ENCODE results near the gene DOCK9. TPM values are rescaled to one million over a fixed set of nuclear protein-coding genes. Genes with fewer than 3 reads are reported as not detected.

DOCK9 gene
- total RNA-seq, 1 donor from 2014 or later: 97.3 TPM

DNA sequence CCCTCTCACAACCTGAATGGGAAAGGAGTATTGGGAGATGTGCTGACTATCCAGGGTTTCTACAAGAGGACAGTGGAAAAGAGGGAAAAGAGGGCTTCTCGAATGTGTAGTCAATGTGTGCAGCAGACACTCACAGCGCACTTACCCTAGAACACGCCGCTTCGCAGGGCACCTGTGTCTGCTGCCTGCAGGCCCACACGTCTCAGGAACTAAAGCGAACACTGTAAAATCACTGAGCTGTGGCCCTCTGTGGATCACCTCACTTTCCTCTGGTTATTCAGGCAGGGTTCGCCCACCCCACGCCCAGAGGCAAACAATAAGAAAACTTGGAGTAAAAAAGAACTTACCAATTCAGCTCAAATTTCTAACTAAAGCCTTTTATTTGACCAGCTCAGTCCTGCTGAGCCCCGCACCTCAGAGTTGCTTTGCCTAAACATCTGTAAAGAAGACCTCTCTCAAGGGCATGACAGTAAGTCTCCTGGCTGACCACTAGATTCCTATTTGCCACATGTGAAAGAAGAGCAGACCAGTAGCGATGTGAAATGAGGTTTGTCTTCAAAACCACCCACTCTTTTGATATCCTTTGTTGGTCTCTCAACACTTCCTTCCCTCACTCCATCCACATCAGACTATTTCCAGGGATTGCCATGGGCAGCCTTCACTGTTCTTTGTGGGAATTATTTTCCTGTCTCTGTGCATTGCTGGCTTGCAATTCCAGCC, 19.3 kb upstream of the DOCK9 start:
- no peak for ATAC-seq

DNA sequence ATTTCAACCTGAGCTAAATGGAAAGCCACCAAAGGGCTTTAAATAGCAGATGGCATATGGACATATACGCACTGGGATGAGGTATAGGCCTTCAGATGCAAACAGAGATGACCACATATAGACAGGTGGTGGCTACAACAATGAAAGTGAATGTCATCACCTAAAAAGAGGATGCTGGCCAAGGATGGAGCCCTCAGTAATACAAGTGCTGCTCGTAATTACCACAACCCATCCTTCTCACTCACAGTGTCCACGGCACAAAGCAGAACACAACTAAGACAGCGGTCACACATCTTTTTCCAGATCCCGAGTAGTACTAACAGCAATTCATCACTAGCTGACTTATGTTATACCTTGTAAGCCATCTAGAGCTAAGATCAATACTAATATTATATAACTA, 18.2 kb upstream of the DOCK9 start:
- no peak for ATAC-seq

DNA sequence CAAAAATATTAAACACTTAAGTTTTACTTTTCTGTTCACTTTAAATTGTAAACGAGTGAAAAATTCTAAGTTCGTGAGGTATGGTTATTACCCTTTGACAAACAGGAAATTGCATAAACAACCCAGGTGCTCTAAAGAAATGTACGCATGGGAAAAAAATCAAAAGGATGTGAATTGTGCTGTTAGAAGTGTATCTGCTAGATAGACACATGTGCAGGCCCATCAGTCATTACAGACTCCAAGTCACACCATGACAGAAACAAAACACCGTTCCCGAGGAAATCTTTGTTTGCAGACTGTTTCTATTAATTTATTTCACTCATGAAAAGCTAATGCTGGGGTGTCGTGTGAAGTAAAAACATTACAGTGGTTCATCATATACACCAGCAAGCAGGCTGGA, 17.0 kb upstream of the DOCK9 start:
- no peak for ATAC-seq

DNA sequence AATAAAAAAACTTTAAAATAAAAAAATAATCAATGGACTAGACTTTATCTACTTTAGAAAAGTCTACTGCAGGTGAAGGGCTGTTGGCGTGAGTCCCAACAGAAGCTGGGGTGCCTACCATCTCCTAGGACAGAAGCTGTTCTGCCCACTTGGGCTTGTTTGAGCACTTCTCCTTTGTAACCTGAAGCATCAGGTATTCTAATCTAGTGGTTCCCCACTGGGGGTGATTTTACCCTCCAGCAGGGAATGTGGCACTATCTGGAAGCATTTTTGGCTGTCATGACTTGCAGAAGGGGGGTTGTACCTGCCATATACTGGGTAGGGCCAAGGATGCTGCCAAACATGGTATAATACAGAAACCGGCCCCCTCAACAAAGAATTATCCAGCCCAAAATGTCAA, 16.2 kb upstream of the DOCK9 start:
- ATAC-seq: no peak

DNA sequence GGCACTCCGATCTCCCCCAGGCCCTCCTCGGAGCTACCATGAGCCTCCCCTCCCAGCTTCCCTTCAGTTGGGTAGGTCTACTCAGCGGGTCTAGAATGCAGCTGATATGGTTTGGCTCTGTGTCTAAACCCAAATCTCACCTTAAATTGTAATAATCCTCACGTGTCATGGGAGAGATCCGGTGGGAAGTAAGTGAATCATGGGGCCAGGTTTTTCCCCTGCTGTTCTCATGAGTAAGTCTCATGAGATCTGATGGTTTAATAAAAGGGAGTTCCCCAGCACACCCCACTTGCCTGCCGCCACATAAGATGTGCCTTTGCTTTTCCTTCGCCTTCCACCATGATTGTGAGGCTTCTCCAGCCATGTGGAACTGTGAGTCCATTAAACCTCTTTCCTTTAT, 14.5 kb upstream of the DOCK9 start:
- ATAC-seq: peak; percentile 42

DNA sequence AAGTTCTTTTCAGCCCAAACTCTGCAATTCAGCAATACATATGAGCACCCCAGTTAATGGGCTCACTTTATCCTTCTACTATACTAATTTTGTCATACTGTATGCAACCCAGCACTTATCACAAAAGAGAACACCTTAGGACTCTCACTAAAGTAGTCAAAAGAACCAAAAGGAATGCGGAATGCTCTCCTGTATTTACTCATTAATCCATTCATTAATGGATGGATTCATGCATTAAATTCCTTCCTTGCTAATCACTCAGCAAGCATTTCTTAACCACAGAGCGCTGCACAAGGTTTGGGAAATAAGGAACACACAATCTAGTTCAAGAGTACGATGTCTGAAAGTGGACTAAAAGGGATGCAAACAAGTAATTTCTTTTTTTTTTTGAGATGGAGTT, 12.8 kb upstream of the DOCK9 start:
- ATAC-seq: no peak

DNA sequence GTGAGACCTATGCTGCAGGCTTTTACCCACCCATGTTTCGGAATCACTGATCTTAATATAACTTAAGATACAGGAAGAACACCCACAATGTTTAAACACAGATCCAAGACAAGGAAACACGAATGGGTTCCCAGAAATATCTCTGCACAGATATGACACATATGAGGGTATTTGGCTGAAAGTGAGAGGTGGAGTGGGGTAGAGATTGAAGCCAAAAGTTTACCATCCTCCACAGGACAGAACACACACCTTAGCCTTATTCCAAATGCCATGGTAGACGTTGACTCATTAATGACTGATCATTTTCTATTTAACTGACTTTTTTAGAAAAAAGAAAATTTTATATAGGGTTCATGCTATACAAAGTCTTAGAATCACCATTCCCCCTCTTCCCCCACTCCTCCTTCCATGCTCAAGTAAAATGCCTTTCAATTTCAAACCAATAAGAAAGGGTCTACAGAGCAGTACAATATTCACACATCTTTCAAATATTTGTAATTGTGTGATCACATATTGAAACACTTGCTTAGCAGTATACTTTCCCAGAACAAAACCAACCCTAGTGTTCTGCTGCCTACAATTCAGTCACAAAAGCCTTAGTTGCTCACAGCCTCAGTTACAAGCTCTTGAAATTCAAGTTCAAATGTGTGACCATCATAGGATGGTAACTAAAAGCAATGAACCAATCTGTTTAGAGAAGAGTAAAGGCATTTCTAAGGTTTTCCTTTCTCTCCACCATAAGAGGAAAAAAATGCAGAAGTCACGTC, 11.8 kb upstream of the DOCK9 start:
- no peak for ATAC-seq

DNA sequence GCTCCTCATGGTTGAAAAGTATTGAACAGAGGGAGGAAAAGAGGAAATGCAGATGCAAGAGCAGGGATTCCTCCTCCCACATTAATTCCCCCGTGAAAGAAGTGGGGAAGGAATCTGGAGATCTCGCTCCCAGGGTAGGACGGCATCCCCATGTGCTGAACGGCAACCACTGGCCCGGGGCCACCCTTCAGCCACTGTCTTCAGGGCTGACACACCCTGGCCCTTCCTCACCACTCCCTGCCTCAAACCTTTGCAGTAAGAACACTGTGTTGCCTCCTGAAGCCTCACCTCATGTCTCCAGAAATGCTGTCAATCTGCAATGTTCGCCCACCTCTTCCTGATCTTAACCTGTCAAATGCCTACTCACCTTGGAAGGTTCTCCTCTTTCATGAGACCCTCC, 10.9 kb upstream of the DOCK9 start:
- peak; percentile 67 for ATAC-seq

DNA sequence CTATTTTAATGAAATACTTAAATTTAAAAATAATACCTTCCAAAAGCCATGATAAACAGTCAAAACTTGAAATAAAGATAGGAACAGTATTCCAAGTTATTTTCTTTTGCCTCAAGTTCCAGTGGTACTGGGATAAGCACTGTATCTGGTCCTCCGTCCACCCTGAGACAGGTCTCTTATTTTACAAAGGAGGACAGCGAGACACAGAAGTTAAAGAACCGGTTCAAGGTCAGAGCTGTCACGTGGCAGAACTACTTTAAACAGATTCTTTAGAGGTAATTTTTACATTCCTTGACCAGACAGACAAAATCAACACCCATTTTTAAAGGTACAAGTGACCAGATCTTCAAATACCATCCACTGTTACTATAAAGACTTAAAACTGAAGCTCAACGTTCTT, 10.4 kb upstream of the DOCK9 start:
- no peak for ATAC-seq

DNA sequence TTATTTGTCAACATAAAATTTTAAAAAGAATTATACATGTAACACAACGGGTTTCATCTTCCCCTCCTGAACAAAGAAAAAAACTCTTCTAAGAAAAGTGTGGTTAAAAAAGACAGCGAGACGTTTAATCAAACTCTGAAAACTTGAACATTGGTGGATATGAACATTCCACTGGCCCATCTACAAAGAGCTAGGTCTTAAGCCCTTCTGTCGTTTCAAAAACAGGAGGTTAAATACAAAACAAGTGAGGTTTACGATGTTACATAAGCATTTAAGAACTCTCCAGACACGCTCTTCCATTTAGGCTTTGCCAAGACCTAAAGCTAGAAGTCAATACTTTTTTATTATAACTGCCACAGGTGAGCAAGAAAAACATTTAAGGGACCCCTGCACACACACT, 9.4 kb upstream of the DOCK9 start:
- ATAC-seq: no peak

DNA sequence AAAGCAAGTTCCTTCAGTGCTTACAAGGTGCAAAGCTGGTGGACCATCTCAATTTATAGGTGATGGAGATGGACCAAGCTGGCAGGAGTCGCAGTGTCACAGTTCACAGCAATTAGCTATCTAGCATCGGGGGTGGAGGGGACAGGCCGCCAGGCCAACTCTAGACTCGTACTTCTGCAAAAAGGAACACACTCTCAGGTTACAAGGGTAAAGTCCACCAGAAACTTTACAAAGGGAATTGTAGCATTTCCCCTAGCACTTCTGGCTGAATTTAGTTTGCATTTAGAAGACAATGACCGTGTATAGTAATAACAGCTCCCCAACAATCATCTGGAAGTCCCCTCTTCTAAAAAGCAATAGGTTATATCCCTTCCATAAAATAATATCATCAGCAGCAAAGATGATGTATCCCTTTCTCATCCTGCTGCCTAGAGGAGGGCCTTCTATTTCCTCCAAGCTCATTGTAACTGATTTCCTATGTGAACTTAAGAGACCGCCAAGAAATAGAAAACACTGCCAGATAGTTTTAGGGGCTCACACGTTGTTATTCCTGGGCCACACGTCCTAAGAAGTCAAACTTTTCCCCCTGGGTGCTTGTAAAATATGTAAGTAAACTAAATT, 8.5 kb upstream of the DOCK9 start:
- no peak for ATAC-seq

DNA sequence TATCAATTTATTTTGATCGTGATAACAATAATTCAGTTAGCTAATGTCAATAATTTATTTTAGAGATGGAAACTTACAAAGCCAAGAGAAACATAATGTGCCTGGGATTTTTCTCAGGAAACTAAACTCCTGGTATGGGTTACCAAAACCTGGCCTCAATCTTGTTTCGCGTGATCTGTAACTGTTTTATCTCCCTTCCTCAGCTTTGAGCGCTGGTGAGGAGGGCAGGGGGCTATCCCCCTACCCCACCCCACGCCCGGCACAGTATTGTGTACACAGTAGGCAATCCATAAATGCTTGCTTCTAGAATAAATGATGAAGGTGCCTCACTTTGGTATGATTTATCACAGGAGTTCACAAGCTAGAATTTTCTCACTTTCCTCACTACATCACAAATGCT, 7.7 kb upstream of the DOCK9 start:
- no peak for ATAC-seq

DNA sequence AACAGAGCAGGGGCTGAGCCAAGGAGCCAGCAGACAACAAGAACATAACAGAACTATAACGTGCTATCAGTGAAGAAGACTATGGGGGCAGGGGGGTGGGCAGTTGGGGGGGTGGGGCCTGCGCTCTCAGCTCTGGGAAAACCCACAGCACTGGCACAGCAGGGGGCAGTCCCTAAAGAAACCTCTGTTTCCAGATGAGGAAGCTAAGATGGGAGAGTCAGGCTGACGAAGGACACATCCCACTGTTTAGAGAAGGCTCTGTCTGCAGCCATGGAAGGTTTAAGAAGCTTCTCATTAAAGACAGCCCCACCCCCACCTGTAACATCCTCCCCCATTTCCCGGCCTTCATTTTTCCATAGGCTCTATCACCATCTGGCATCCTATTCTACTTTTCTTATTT, 7.1 kb upstream of the DOCK9 start:
- no peak for ATAC-seq

DNA sequence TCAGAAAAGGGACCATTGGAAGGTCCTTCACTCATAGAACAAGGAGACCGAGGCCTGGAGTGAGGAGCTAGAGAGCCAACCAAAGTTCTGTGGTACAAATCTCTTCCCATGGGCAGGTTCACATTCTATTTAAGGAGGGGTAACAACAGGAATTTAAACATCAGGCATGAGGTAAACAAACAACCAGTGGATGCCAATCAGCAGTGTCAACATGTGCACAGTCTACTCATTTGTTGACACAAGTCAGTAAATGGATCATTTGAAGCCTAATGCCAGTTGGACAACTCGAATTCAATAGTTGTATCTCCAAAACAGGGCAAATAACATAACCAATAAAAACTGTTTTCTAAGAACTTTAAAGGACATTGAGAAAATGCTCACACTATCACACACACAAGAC, 6.3 kb upstream of the DOCK9 start:
- ATAC-seq: no peak

DNA sequence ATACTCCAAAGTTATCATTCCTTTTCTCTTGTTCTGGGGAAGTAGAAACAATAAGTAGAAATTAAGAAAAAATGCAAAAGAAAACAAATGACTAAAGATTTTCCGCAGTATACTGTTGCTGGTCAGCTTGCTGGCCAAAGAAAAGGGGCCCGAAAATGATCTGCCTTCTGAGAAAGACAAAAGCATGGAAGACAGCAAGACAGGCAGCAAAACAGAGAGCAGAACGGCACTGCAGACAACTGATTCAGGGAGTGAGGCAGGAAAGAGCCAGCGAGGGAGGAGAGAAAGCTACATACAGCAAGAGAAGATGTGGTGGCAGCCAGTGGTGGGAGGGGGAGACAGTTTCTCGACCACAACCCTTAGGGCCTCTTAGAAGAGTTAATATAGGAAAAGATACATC, 5.3 kb upstream of the DOCK9 start:
- no peak for ATAC-seq

DNA sequence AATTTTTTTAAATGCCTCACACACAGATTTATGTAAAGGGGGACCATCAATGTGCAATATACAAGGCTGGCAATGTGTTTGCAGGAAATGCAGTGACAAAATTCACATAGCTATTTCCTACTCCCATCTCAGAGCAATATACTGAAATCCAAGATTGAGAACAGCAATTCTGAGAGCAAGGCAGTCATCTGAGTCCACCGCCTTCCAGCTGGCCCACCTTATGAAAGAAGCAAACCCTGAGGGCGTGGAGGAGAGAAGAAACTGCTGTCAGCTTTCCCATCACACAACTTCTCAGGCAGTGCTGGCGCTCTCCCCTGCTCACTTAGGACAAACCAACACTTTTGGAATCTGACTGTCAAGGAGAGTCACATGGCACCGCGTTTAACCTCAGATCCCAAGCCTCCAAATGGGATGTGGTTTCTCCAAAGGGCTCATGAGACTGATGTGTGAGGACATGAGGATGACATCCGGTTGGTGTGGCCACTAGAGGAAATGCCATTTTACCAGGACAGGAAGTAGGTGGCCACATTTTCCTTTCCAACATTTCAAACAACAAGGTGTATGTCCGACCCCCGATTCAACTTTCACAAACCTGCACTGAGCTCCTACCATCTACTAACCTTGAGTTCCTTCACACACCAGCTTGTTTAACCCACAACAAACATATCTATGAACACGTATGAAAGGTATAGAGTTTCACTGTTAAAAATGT, 3.7 kb upstream of the DOCK9 start:
- ATAC-seq: no peak

DNA sequence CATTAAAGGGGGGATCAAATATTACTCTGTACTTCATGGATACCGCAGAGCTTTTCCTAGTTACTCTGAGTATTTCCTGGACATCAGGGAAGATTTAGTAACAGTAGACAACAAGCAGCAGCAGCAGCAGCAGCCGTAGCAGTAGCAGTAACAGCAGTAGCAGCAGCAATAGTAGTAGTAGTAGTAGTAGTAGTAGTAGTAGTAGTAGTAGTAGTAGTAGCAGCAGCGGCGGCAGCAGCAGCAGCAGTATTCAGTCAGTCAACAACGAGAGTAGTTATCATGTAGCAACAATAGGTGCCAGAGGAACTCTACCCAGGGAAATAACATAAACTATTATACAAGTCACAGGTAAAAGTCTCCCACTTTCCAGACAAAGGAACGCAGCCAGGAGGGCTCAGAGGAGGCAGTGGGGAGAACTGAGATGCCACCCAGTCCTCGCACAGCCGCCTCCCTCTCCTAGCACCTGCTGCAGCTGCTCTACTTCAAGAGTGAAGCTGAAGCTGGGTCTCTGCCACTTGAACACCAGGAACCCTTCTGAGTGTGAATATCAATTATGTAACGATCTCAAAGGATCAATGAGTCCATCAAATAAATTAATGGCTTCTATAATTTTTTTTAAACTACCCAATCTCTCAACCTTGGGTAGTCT, 1.3 kb upstream of the DOCK9 start:
- ATAC-seq: no peak

DNA sequence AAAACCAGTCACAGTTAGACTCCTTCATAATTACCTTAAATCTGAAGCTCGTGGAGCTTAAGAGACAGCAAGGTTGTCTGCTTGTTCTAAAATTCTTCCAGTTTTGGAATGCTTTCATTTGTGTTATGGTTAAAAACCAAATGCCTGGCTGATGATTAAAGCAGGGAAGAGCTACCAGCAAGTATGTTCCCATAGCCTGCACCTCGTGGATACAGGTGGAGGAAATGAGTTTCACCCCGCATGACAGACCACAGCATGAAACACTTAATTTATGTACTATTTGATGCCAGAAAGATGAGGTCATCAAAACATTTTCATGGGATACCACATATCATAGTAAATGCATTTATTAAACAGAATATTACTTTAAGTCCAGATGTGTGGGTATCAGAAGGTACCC, 416 bp upstream of the DOCK9 start:
- peak; percentile 44 for ATAC-seq

DNA sequence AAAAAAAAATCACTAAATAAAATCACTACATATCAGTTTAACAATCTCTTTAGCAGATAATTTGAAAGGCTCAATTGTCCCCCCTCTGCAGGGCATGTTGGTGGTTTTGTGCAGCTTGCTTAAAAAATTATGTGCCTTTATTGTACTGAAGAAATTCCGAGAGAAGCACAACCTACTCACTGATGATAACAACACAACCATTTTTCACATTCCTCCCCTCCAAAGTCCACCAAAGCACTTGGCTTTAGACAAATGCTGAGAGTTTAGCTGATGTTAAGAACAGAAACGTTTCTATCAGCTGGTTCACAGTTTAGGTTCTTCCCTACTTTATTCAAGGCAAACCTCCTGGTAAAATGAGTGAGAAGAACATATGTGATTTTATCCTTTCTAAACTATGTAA, 923 bp downstream of the DOCK9 start:
- ATAC-seq: no peak

DNA sequence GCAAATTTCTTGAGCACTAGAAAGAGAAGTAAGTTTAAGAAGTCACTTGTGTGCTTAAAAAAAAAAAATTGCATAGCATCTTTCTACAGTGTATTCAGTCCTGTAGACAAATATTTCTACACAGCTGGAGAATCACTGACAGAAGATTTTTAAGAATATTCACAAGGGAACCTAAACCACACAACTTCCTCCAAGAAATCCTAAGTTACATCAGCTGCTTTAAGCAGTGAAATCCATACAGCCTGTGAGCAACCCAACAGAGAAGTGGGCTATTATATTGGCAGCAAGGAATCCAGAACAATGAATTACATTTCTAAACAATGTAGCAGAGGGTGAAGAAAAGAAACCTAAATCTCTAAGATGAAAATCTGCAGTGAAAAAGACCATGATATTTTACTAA, 1.5 kb downstream of the DOCK9 start:
- no peak for ATAC-seq

DNA sequence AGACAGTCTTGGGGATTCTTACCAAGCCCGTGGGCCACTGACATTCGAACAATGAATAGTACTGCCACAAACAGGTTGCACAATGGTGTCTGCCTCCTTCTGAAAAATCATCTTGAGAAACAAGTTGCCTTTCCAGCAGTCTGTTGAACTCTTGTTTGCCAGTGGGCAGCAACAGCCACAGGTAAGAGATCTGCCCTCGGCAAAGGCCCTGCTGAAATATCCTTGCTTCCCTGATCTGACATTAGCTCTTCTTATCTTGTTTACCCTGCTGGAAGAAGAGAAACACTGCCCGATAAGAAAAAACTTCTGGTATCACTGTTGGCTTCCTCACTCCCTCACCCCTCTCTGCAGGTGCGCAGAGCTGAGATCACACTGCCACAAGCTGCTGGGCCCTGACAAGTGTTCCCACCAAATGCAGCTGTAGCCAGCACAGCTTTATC, 2.0 kb downstream of the DOCK9 start:
- no peak for ATAC-seq

DNA sequence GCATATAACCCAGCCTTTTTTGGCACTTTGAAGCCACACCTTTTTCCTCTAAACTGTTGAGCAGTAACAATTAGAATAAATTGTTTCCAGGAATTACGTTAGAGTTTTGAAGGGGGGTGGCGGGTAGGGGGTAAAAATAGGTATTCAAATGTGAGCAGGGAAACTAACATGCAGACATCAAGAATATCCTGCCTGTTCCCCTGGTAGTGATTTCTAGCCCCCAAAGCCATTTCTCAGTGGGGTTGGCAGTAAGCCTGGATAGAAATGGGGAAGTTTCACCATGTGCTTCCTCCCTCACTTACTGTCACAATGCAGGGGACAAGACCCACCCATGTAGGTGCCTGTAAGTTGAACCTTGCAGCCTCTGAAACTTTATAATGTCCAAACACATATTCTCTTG, 3.8 kb downstream of the DOCK9 start:
- ATAC-seq: no peak

DNA sequence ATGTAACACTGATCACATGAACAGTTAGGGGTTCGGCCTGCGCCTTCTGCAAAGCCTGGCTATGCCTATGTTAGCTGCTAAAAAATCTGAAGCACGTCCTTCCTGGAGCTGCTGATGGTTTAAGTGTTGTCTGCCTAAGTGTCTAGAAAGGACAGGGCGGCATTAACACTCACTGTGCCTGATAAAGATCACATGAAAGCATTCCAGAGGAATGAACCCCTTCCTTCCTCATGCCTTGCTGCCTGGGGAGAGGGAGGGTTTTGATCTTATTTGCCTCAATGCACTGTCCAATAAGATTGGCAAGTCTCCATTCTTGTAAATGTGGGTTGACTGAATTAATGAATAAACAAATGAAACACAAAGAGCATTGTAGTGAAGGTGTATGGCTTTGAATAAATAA, 5.2 kb downstream of the DOCK9 start:
- ATAC-seq: no peak
